Tibial nerve (tissue), 4 donors: Measurements from ENCODE around the gene TTC27.

Experiments used
- CTCF ChIP-seq, 5 experiments: fragments of 200-600 bp in 3 of 5; fragments of 450-650 bp in 2 of 5; sonication (generic) in 3 of 5; IDR thresholded peaks; one replicate each; pipeline ENCODE4 v1.5.1; 2016 to 2019; ENCODE audit warnings: antibody characterized with exemption in 5 of 5, mild to moderate bottlenecking in 3 of 5, moderate library complexity in 2 of 5
- EP300 ChIP-seq, 2 donors: sonication (generic); formaldehyde crosslinking; IDR thresholded peaks; one replicate each; pipeline ENCODE4 v1.6.1; 2017; ENCODE audit warnings: antibody characterized with exemption in 2 of 2, mild to moderate bottlenecking in 1 of 2
- POLR2A ChIP-seq, 2 donors: fragments of 450-650 bp; IDR thresholded peaks; one replicate each; pipeline ENCODE4 v1.6.1; 2017; ENCODE audit warnings: antibody characterized with exemption in 2 of 2, mild to moderate bottlenecking in 2 of 2, moderate library complexity in 2 of 2

DNA sequence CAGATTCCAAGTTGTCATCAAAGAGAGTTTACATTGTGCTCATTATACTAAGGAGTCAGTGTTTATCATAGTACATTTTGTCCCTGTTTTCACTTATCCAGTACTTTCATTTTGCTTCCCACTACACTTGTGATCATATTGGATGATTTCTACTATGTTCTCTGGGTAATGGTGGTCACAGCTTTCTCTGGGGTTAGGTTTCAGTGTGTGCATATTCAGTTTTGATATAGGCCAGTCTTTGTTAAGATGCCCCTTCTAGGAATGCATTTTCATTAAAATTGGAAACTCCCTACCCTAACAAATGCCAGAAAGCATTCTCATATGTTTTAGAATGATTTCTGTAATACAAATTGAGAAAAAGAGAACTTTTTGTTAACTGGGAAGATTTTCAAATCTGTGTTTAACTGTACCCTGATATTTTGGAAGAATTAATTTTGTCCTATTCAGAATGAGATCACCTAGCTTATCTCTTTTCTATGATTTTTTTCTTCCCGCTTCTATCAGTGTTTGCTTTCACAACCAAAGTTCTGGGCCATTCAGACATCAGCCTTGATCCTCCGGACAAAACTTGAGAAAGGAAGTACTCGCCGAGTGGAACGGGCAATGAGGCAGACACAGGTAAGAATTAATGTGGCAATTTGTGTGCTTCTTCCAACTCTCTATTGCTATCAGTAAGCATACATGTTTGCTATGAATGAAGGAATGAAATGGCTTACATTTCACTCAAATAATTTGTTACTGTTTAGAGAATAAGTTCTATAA lies 74.6 kb downstream of the TTC27 start:
- TF ChIP-seq CTCF (IDR thresholded peaks at IDR 0.05) = no peak
- TF ChIP-seq POLR2A (IDR thresholded peaks at IDR 0.05) = no peak
- no peak for TF ChIP-seq EP300 (IDR thresholded peaks at IDR 0.05)
